H1 (cell line): ENCODE data around the gene DDIAS. TPM values are rescaled to one million over a fixed set of nuclear protein-coding genes. Genes with fewer than 3 reads are reported as not detected.

Experiments
- CTCF ChIA-PET: fragments of 300-600 bp; sonication (Branson Sonifier 250); formaldehyde crosslinking; loops from one replicate; lab custom pipeline; 2021; ENCODE audit not compliant: partially characterized antibody; lab: Charles Lee
- POLR2A ChIA-PET: fragments of 300-600 bp; sonication (Branson Sonifier 250); formaldehyde crosslinking; loops from one replicate; lab custom pipeline; 2021; ENCODE audit warnings: inconsistent platforms; ENCODE audit not compliant: partially characterized antibody; lab: Charles Lee
- DNase-seq, 2 experiments: peaks; one replicate each; pipeline versions ENCODE4 v3.0.0 to v3.0.0-alpha.2; 2010 to 2022; ENCODE audit warnings: low spot score in 2 of 2, low read depth in 1 of 2, mixed read lengths in 1 of 2
- FAIRE-seq: peaks from 2 replicates; lab custom pipeline; 2011; peaks lifted over from hg19 to GRCh38; lab: Jason Lieb, UNC
- H2AFZ ChIP-seq: 2 replicates; pipeline ENCODE4 v1.8.1; 2012; ENCODE audit warnings: low read length, inconsistent platforms
- H2AK5ac ChIP-seq: 2 replicates; pipeline ENCODE4 v1.6.1; 2013; ENCODE audit warnings: low read depth, low read length
- H2BK120ac ChIP-seq: replicated peaks from 2 replicates; pipeline ENCODE3; 2013; ENCODE audit warnings: low read depth, low read length, inconsistent platforms
- H2BK12ac ChIP-seq: 2 replicates; pipeline ENCODE4 v1.6.1; 2013; ENCODE audit warnings: low read depth, low read length
- H2BK15ac ChIP-seq: 2 replicates; pipeline ENCODE4 v1.6.1; 2013; ENCODE audit warnings: low read length
- H2BK20ac ChIP-seq: 2 replicates; pipeline ENCODE4 v1.6.1; 2013; ENCODE audit warnings: low read length
- H2BK5ac ChIP-seq: 2 replicates; pipeline ENCODE4 v1.6.1; 2013; ENCODE audit warnings: low read depth, low read length
- H3K14ac ChIP-seq: 2 replicates; pipeline ENCODE4 v1.6.1; 2013; ENCODE audit warnings: inconsistent platforms; ENCODE audit not compliant: insufficient read length
- H3K18ac ChIP-seq: 2 replicates; pipeline ENCODE4 v1.6.1; 2013; ENCODE audit warnings: low read length; ENCODE audit errors: extremely low read depth
- H3K23ac ChIP-seq: 2 replicates; pipeline ENCODE4 v1.6.1; 2013; ENCODE audit warnings: inconsistent platforms; ENCODE audit not compliant: insufficient read length
- H3K23me2 ChIP-seq: 2 replicates; pipeline ENCODE4 v1.6.1; 2013; ENCODE audit warnings: low read depth, low read length
- H3K27ac ChIP-seq: 2 replicates; pipeline ENCODE4 v1.6.1; 2011; ENCODE audit warnings: low read depth, low read length, inconsistent platforms
- H3K27me3 ChIP-seq, 4 experiments: replicated peaks in 1 of 4; 1 replicate in 1 of 4; 2 replicates in 3 of 4; pipeline versions ENCODE4 v1.6.1 to v1.8.1; 2011 to 2013; ENCODE audit warnings: low read length in 3 of 4, mild to moderate bottlenecking in 3 of 4, inconsistent platforms in 2 of 4, mixed read lengths in 2 of 4, moderate library complexity in 1 of 4; ENCODE audit not compliant: control insufficient read depth in 3 of 4, insufficient read depth in 3 of 4; ENCODE audit errors: extremely low read depth in 1 of 4
- H3K36me3 ChIP-seq, 4 experiments: 2 replicates each; pipeline versions ENCODE4 v1.6.1 to v1.8.1; 2011 to 2013; ENCODE audit warnings: mild to moderate bottlenecking in 4 of 4, low read length in 3 of 4, moderate library complexity in 2 of 4, control low read depth in 1 of 4, inconsistent platforms in 1 of 4; ENCODE audit not compliant: insufficient read depth in 4 of 4, control insufficient read depth in 2 of 4
- H3K4ac ChIP-seq: replicated peaks from 2 replicates; pipeline ENCODE3; 2013; ENCODE audit warnings: low read length, low read depth, mixed read lengths, inconsistent platforms; ENCODE audit not compliant: insufficient read length
- H3K4me1 ChIP-seq, 4 experiments: replicated peaks in 1 of 4; 1 replicate in 1 of 4; 2 replicates in 3 of 4; pipeline versions ENCODE4 v1.6.1 to v1.8.1; 2011 to 2013; ENCODE audit warnings: low read length in 3 of 4, inconsistent platforms in 2 of 4, mixed read lengths in 1 of 4; ENCODE audit not compliant: insufficient read depth in 4 of 4, control insufficient read depth in 3 of 4
- H3K4me2 ChIP-seq, 2 experiments: 2 replicates each; pipeline versions ENCODE4 v1.6.1 to v1.8.1; 2011 to 2013; ENCODE audit warnings: low read depth in 2 of 2, low read length in 2 of 2, control low read depth in 1 of 2, inconsistent platforms in 1 of 2, mild to moderate bottlenecking in 1 of 2; ENCODE audit not compliant: insufficient read depth in 1 of 2
- H3K4me3 ChIP-seq, 4 experiments: fragments of 200-600, 300-600 bp in 1 of 4; sonication (generic), shearing (Covaris generic), sonication (Bioruptor Twin) in 1 of 4; 2 replicates each; pipeline versions ENCODE4 v1.5.1 to v1.8.1; 2011 to 2016; ENCODE audit warnings: low read length in 4 of 4, low read depth in 3 of 4, control low read depth in 2 of 4, inconsistent platforms in 2 of 4, mild to moderate bottlenecking in 2 of 4, mixed read lengths in 1 of 4, moderate library complexity in 1 of 4; ENCODE audit not compliant: insufficient read depth in 2 of 4; ENCODE audit errors: extremely low read depth in 1 of 4
- H3K56ac ChIP-seq: replicated peaks from 2 replicates; pipeline ENCODE3; 2013; ENCODE audit warnings: low read depth, mild to moderate bottlenecking, mixed read lengths, low read length, inconsistent platforms; ENCODE audit not compliant: insufficient read length
- H3K79me1 ChIP-seq: 2 replicates; pipeline ENCODE4 v1.6.1; 2013; ENCODE audit warnings: low read depth, low read length, control low read depth
- H3K79me2 ChIP-seq, 2 experiments: 2 replicates each; pipeline versions ENCODE4 v1.6.1 to v1.8.1; 2012 to 2013; ENCODE audit warnings: low read length in 2 of 2, mild to moderate bottlenecking in 2 of 2, inconsistent platforms in 1 of 2; ENCODE audit not compliant: insufficient read depth in 2 of 2, control insufficient read depth in 1 of 2
- H3K9ac ChIP-seq, 4 experiments: replicated peaks in 1 of 4; 1 replicate in 1 of 4; 2 replicates in 3 of 4; pipeline versions ENCODE4 v1.6.1 to v1.8.1; 2011 to 2013; ENCODE audit warnings: low read depth in 3 of 4, low read length in 3 of 4, control low read depth in 2 of 4, mild to moderate bottlenecking in 2 of 4, moderate library complexity in 2 of 4, inconsistent platforms in 1 of 4; ENCODE audit errors: extremely low read depth in 1 of 4
- H3K9me3 ChIP-seq, 2 experiments: 2 replicates each; pipeline versions ENCODE4 v1.6.1 to v1.8.1; 2012 to 2013; ENCODE audit warnings: mild to moderate bottlenecking in 2 of 2, moderate library complexity in 2 of 2, control low read depth in 1 of 2, inconsistent platforms in 1 of 2, low read depth in 1 of 2, low read length in 1 of 2, mixed read lengths in 1 of 2; ENCODE audit not compliant: insufficient read depth in 2 of 2
- H4K20me1 ChIP-seq, 2 experiments: replicated peaks in 1 of 2; 2 replicates each; pipeline versions ENCODE3 to v1.8.1; 2011 to 2013; ENCODE audit warnings: inconsistent platforms in 2 of 2, low read length in 2 of 2, mild to moderate bottlenecking in 1 of 2; ENCODE audit not compliant: insufficient read depth in 2 of 2, control insufficient read depth in 1 of 2
- H4K5ac ChIP-seq: 2 replicates; pipeline ENCODE4 v1.6.1; 2013; ENCODE audit warnings: low read length, low read depth, mixed read lengths, inconsistent platforms; ENCODE audit not compliant: insufficient read length
- H4K8ac ChIP-seq: 2 replicates; pipeline ENCODE4 v1.8.0; 2013; ENCODE audit warnings: mild to moderate bottlenecking, moderate library complexity, low read length, inconsistent platforms; ENCODE audit not compliant: insufficient read depth; ENCODE audit errors: extremely low read depth
- H4K91ac ChIP-seq: replicated peaks from 2 replicates; pipeline ENCODE3; 2013; ENCODE audit warnings: low read length, mixed read lengths, inconsistent platforms; ENCODE audit not compliant: insufficient read length
- CBX5 ChIP-seq: fragments of 300-800, 300-1000 bp; sonication (generic); IDR thresholded peaks from 2 replicates; pipeline ENCODE4 v1.7.1; 2016; ENCODE audit warnings: antibody characterized with exemption, low read length, low read depth
- CHD2 ChIP-seq: IDR thresholded peaks from 2 replicates; pipeline ENCODE4 v1.6.1; 2012; ENCODE audit warnings: low read length, improper control_type of control experiment
- KDM5A ChIP-seq: fragments of 200-600 bp; IDR thresholded peaks from 2 replicates; pipeline ENCODE4 v1.7.1; 2012; ENCODE audit warnings: mild to moderate bottlenecking, low read length, inconsistent platforms, mixed read lengths
- YY1 ChIP-seq: IDR thresholded peaks from 2 replicates; pipeline ENCODE4 v1.6.1; 2011; ENCODE audit warnings: low read depth, mild to moderate bottlenecking, low read length
- WGBS, 2 experiments: shearing (Covaris generic) in 1 of 2; methylation state at CpG; one replicate each; pipeline versions ENCODE4 v1.1.6 to v1.1.7; 2013 to 2015; ENCODE audit warnings: low lambda C conversion rate in 2 of 2, mixed read lengths in 2 of 2, inconsistent platforms in 1 of 2, low coverage in 1 of 2, missing lambda C conversion rate in 1 of 2; ENCODE audit not compliant: insufficient replicate concordance in 2 of 2, insufficient coverage in 1 of 2, insufficient read length in 1 of 2; ENCODE audit errors: extremely low coverage in 1 of 2, missing lambda C conversion rate in 1 of 2; 5-methylcytosine and 5-hydroxymethylcytosine counted together
- polyA plus RNA-seq, 7 experiments: library from polyadenylated mRNA; depleted of rRNA in 3 of 7; stranded (reverse) in 5 of 7; unstranded in 2 of 7; fragments of >200 nt in 5 of 7; fragments of 200-250 nt in 2 of 7; gene quantifications; 1 replicate in 5 of 7; 2 replicates in 1 of 7; 4 replicates in 1 of 7; pipeline versions ENCODE4 v1.2.1 to v1.2.3, GENCODE V29; 2011 to 2013; ENCODE audit warnings: missing spikeins in 2 of 7, mixed read lengths in 2 of 7
- total RNA-seq: library from RNA; stranded (reverse); fragmentation: NEBNext Ultra II Directional; extraction: Animal tissue kit (Norgen Biotek cat#: 25700); gene quantifications from 2 replicates; pipeline ENCODE4 v1.2.1, GENCODE V29; 2021

Gene DDIAS
- total and polyA plus RNA-seq, 2 of the 8 experiments (the other 6 are each of a cell fraction or from before 2014, with no cell fraction given): 11.6 to 25.7 TPM

DNA sequence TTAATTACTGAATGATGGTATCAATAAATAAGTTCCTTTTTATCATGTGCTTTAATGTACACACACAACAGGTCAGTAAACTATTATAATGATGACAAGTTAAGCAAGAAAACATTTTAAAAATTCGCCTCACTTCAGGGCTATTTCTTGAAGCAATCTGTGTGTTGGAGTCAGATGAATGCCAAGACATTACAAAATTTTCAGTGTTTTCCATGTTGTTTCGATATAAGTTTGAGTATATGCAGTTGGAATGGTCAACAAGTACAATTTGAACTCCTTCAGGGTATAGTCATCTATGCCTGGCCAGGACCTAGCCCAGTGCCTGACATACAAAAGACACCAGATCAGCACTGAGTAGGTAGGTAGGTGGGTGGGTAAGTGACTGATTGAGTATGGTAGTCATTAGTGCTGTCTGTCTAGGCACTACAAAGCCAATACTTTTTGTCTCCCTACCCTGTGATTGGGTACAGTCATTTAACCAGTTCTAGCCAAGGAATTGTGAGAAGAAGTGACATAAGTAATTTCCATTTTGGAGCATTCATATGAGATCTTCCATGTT, 8.8 kb upstream of the DDIAS start:
- no peak overlapping the region for H3K18ac ChIP-seq
- DNase-seq (no peak), FAIRE-seq (no peak)
- H3K4me1 ChIP-seq: no peaks in the 10 kb centered on the region
- no peak overlapping the region for H2BK5ac ChIP-seq
- WGBS, 2 experiments: 78% methylated on average over 2 of the region's 2 CpGs; no CpG with 5 or more reads in 1 of the 2 experiments
- CTCF ChIA-PET: interaction anchor here (0.6 to 1.9 kb wide), 4 partner anchors 9 to 627 kb away, joined by 3 to 7 read pairs (median 5); partner anchors contain the start of gene DDIAS
- no peaks in the 10 kb centered on the region; the same call in 1 of the 2 replicates for H3K23me2 ChIP-seq
- H3K27me3 ChIP-seq: no peaks in the 10 kb centered on the region
- H4K8ac ChIP-seq: no peak overlapping the region
- H2AFZ ChIP-seq: no peak overlapping the region
- H3K4me3 ChIP-seq: no peak overlapping the region
- no peaks in the 10 kb centered on the region for H3K79me1 ChIP-seq
- H2AK5ac ChIP-seq: no peak overlapping the region
- no peak overlapping the region for H3K56ac ChIP-seq
- no peak overlapping the region for H2BK20ac ChIP-seq
- no peak overlapping the region for H2BK15ac ChIP-seq
- H3K36me3 ChIP-seq: peaks cover 0 to 2% (median 0%) of the 10 kb centered on the region in 4 experiments; a peak in 2 of 8 replicates
- H4K91ac ChIP-seq: no peak overlapping the region
- no peak overlapping the region for H3K4ac ChIP-seq
- no peak overlapping the region for H3K23ac ChIP-seq
- POLR2A ChIA-PET: no interaction called here
- peaks cover 0 to 14% of the 10 kb centered on the region in 2 experiments; a peak in 1 of 4 replicates for H3K79me2 ChIP-seq
- no peak overlapping the region for H2BK12ac ChIP-seq
- no peaks in the 10 kb centered on the region for H4K20me1 ChIP-seq
- no peak overlapping the region for H3K14ac ChIP-seq
- H2BK120ac ChIP-seq: no peak overlapping the region
- no peak overlapping the region for H3K4me2 ChIP-seq
- no peak overlapping the region for H3K27ac ChIP-seq
- TF ChIP-seq YY1 (no peak), CHD2 (no peak), KDM5A (no peak), CBX5 (no peak)
- no peak overlapping the region for H4K5ac ChIP-seq
- no peaks in the 10 kb centered on the region for H3K9me3 ChIP-seq
- H3K9ac ChIP-seq: no peak overlapping the region
